Thoracic aorta (tissue), 2 donors: Measurements from ENCODE around the gene C1orf210. TPM values are rescaled to one million over a fixed set of nuclear protein-coding genes. Genes with fewer than 3 reads are reported as not detected.

Experiments
- ATAC-seq: fragments of 150-250 bp; one replicate; pipeline ENCODE4 v1.8.0; 2017; ENCODE audit warnings: low read depth; ENCODE audit not compliant: insufficient number of reproducible peaks, low FRiP score
- DNase-seq: peaks from one replicate; pipeline ENCODE4 v3.0.0-alpha.2; 2020; ENCODE audit warnings: low spot score
- H3K27ac ChIP-seq, 2 donors: fragments of 200-600 bp; sonication (generic); 1 replicate in 1 of 2; 2 replicates in 1 of 2; pipeline ENCODE4 v1.5.1; 2016; ENCODE audit warnings: mild to moderate bottlenecking in 2 of 2, moderate library complexity in 2 of 2
- H3K27me3 ChIP-seq: fragments of 200-600 bp; sonication (generic); replicated peaks from 2 replicates; pipeline ENCODE4 v1.6.0; 2016; ENCODE audit warnings: mild to moderate bottlenecking; ENCODE audit not compliant: insufficient read depth
- H3K36me3 ChIP-seq: fragments of 200-600 bp; sonication (generic); one replicate; pipeline ENCODE4 v1.5.1; 2016
- H3K4me1 ChIP-seq, 2 donors: fragments of 200-600 bp; sonication (generic); 1 replicate in 1 of 2; 2 replicates in 1 of 2; pipeline versions ENCODE4 v1.5.1 to v1.6.0; 2016; ENCODE audit warnings: low read depth in 2 of 2, mild to moderate bottlenecking in 1 of 2; ENCODE audit not compliant: control insufficient read depth in 1 of 2
- H3K4me3 ChIP-seq: fragments of 200-600 bp; sonication (generic); 2 replicates; pipeline ENCODE4 v1.5.1; 2016; ENCODE audit warnings: mild to moderate bottlenecking
- H3K9me3 ChIP-seq: fragments of 200-600 bp; sonication (generic); 2 replicates; pipeline ENCODE4 v1.5.1; 2016
- CTCF ChIP-seq: fragments of 200-600 bp; sonication (generic); IDR thresholded peaks from one replicate; pipeline ENCODE4 v1.5.1; 2019; ENCODE audit warnings: antibody characterized with exemption
- total RNA-seq, 2 donors: library from RNA; depleted of rRNA; stranded (reverse); fragments of >200 nt; gene quantifications; one replicate each; pipeline versions ENCODE4 v1.1.0 to v1.2.3, GENCODE V29; 2016

Gene C1orf210
- total RNA-seq, 2 donors from 2014 or later: not detected

- Histone ChIP-seq H3K27ac (no peak overlapping the region), H3K4me1 (no peaks in the 10 kb centered on the region), H3K36me3 (no peaks in the 10 kb centered on the region), H3K4me3 (no peak overlapping the region), H3K9me3 (no peaks in the 10 kb centered on the region), H3K27me3 (no peaks in the 10 kb centered on the region)
- no peak for TF ChIP-seq CTCF
- ATAC-seq (no peak), DNase-seq (no peak)
Measured at GRCh38 chr1:43267291-43267805, 18.0 kb downstream of the C1orf210 start.

GRCh38 chr1:43266881-43267280 lies 18.5 kb downstream of the C1orf210 start:
- ATAC-seq (no peak), DNase-seq (no peak)
- TF ChIP-seq CTCF: no peak
- H3K4me1 ChIP-seq: no peaks in the 10 kb centered on the region
- H3K27ac ChIP-seq: no peak overlapping the region
- no peak overlapping the region for H3K4me3 ChIP-seq
- no peaks in the 10 kb centered on the region for H3K27me3 ChIP-seq
- no peaks in the 10 kb centered on the region for H3K9me3 ChIP-seq
- no peaks in the 10 kb centered on the region for H3K36me3 ChIP-seq

- no peak for TF ChIP-seq CTCF
- Histone ChIP-seq H3K27ac (no peak overlapping the region), H3K4me3 (no peak overlapping the region), H3K9me3 (no peaks in the 10 kb centered on the region), H3K36me3 (no peaks in the 10 kb centered on the region), H3K4me1 (no peaks in the 10 kb centered on the region), H3K27me3 (no peaks in the 10 kb centered on the region)
- no peak for DNase-seq
- ATAC-seq: no peak
Measured at GRCh38 chr1:43265431-43265830, 19.9 kb downstream of the C1orf210 start.

GRCh38 chr1:43258370-43258769 lies 27.0 kb downstream of the C1orf210 start:
- DNase-seq (no peak), ATAC-seq (no peak)
- no peaks in the 10 kb centered on the region for H3K27me3 ChIP-seq
- no peaks in the 10 kb centered on the region for H3K4me1 ChIP-seq
- no peak overlapping the region for H3K4me3 ChIP-seq
- H3K27ac ChIP-seq: no peak overlapping the region
- no peaks in the 10 kb centered on the region for H3K9me3 ChIP-seq
- no peak for TF ChIP-seq CTCF
- no peaks in the 10 kb centered on the region for H3K36me3 ChIP-seq

- H3K36me3 ChIP-seq: no peaks in the 10 kb centered on the region
- H3K27ac ChIP-seq: no peak overlapping the region
- H3K27me3 ChIP-seq: no peaks in the 10 kb centered on the region
- no peak overlapping the region for H3K4me3 ChIP-seq
- no peak for ATAC-seq
- DNase-seq: no peak
- H3K9me3 ChIP-seq: no peaks in the 10 kb centered on the region
- TF ChIP-seq CTCF: no peak
- H3K4me1 ChIP-seq: no peaks in the 10 kb centered on the region
Measured at GRCh38 chr1:43256675-43257570, 28.5 kb downstream of the C1orf210 start.
